Body of pancreas (tissue), 4 donors: ENCODE data around the gene ACSM3.
"Not testable (repeated sequence)": the region's sequence is repeated elsewhere in the genome, so short reads cannot be mapped to it uniquely, and the experiment has no call there.

Experiments used
- CTCF ChIP-seq, 7 experiments: fragments of 450-650 bp in 4 of 7; fragments of 200-600 bp in 3 of 7; sonication (generic) in 3 of 7; IDR thresholded peaks; one replicate each; pipeline ENCODE4 v1.5.1; 2016 to 2019; ENCODE audit warnings: antibody characterized with exemption in 7 of 7
- POLR2A ChIP-seq, 3 donors: fragments of 450-650 bp; IDR thresholded peaks; one replicate each; pipeline ENCODE4 v1.6.1; 2016; ENCODE audit warnings: antibody characterized with exemption in 3 of 3, mild to moderate bottlenecking in 2 of 3

DNA sequence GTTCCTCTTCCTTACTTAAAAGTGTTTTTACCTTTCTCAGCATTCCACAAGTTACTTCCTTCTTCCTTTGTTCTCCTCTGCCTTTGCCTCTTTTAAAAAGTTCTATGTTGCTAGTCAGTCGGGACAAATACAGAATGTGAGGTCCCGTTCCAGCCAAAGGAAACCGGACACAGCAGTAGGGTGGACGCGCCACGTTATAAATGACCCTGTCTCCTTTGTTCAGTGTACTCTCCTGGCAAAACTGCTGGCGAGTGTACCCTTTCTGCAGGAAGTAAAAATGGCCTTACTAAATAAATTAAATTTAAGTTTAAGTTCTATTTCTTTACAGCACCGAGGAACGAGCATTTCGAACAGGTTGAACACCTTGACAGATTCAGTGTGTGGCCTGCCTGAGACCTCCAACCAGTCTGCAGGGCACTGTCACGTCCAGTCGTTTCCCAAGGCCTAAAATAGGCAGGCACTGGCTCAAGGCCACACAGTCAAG is 41.9 kb downstream of the ACSM3 start:
- not testable (repeated sequence) for TF ChIP-seq CTCF, POLR2A (IDR thresholded peaks at IDR 0.05)
